HG02642 (cell line): ENCODE measurements around the gene C17orf67.
"Not testable (repeated sequence)": the region's sequence is repeated elsewhere in the genome, so short reads cannot be mapped to it uniquely, and the experiment has no call there.

Experiments
- ATAC-seq: cut with Tn5 transposase; IDR thresholded peaks from one replicate; pipeline ENCODE4 v1.9.1; 2021; ENCODE audit warnings: mild to moderate bottlenecking; ENCODE audit not compliant: unreplicated experiment, poor library complexity

Gene C17orf67

GRCh38 chr17:56779898-56780777 lies 53.6 kb downstream of the C17orf67 start:
- ATAC-seq, result peak; percentile 95

DNA sequence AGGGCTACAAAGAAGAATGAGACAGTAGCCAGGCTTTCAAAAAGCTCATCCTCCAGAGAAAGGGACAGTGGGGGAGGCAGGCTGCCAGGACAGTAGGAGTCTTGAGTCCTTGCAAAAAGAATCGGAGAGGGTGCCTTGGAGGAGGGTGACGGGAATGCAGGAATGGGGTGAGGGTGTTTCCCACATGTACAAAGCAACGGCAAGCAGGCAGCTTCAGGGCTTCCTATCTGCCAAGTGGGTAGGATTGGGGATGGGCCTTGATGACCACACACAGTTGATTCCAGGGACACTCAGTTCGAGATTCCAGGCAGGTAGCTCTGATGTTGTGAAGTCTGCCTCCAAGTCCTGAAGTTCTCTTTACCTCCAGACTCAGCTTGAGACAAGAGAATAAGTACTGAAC lies 54.4 kb downstream of the C17orf67 start:
- ATAC-seq, result no peak

DNA sequence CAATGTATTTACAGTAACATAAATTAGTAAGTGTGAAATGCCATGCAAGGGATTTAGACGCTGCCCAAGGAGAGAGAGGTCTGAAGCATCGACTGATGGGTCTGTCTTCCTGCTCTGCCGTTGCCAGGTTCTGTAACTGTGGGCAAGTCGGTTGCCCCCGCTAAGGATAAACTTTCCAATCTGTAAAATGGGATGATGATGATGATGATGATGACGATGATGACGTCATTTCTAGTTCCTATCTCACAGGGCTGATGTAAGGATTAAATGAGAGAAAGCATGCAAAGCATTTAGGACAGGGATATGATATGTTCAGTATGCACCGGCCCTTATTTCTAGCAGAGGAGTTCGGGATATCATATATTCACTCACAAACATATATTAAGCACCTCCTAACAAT lies 54.8 kb downstream of the C17orf67 start:
- ATAC-seq, result no peak

GRCh38 chr17:56777859-56778258 lies 55.9 kb downstream of the C17orf67 start:
- no peak for ATAC-seq

DNA sequence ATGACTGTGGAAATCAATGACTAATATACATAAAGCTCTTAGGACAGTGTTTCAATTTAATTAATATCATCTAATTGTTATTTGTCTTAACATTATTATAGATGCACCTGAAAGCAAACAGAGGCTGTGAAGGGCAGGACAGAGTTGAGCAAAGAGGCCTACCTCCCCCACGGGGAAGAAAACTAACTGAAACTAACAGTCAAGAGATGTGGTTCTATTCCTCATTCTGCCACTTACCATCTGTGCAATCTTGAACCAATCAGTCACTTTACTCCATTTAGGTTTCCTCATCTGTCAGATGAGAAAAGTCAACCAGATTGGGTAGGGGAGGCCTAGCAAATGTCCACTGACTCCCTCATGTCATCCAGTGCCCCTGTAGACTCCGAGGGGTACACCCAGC lies 59.1 kb downstream of the C17orf67 start:
- ATAC-seq, result no peak

DNA sequence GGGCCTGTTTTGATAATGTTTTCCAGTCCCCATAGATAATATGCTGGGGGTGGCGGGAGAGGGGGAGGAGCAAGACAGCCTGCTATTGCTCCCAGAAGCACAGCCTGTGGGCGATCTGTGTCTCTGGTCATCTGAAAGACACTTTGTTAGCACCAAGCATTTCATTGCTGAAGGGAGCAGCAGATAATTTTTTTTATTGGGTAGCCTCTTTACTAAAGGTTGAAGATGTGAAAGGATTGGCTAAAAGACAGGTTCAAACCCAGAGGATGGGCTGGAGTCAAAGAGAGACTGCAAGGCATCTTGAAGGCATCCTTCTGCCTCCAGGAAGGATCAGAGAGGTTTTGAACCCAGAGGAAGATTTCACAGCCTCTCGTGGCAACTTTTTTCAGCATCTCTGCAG lies 60.6 kb downstream of the C17orf67 start:
- no peak for ATAC-seq

DNA sequence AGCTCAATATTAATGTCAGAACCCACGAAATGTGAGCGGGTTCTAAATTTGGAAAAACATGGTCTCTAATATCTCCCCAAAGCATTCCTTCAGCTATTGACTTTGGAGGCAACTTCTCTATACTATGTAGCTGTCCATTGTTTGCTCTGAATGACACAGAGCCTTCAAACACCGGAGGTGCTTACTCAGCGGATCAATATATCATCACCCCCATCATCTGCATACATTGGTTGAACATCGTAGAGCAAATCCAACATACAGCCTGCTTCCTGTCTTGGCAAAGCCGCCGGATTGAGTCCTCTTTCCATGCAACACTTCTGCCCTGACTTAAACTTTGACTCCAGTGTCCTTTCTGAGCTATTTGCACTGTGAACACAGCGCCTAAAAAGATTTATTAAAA lies 61.3 kb downstream of the C17orf67 start:
- ATAC-seq, result no peak

DNA sequence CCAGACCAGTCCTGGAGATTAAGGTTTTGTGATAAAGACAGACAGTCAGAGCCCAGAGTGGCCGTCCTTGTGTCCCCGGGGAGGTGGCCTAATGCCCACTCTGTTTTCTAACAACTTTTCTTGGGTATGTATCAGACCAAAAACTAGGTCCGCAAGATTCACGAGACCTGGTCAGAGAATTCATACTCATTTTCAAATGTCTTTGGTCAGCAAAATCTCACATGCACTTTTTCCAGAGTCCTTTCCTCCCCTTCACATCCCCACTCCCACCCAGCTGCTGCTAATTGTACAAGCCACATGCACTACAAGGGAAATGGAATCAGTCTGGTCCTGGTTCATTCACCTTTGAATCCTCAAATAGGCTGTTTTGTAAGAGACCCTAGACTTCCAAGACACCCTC lies 61.7 kb downstream of the C17orf67 start:
- ATAC-seq, result no peak

DNA sequence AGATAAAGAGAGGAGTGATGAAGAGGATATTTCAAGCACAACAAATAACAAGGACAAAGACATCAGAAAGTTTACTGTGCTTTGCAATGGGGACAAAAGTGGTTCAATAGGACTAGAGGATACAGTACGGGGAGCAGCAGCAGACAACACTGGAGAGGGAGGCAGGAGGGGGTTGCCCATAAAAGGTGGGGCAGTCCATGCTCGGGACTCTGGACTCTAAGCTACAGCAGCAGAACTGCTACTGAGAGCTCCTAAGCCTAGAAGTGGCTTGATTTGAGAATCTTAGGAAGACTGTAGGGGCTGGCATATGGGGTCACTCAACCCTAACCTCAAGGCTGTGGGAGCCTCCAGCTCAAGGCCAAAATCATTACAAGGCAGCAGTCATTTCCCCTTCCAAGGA lies 62.2 kb downstream of the C17orf67 start:
- no peak for ATAC-seq

- ATAC-seq, result no peak
These were observed 63.3 kb downstream of the C17orf67 start for GRCh38 chr17:56770427-56770826.

- ATAC-seq, result no peak
These were observed 68.3 kb downstream of the C17orf67 start for GRCh38 chr17:56765449-56765848.

DNA sequence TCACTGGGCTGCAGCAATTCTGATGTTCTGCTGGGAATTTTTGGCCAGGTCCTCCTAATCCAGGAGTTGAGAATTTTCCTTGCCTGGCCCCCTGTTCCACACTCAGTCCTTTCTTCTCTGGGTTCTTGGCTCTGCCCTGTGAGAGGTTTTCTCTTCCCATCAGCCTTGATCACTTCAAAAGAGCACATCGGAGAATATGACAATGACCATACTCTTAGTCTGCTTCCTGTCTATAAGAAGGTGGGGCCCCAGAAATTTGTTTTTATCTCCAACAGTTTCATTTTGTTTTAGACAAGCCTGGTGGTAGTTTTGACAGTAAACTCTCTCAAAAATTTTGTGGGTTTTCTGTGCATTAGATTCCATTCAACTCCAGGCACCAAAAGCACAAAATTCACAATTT lies 70.7 kb downstream of the C17orf67 start:
- no peak for ATAC-seq

DNA sequence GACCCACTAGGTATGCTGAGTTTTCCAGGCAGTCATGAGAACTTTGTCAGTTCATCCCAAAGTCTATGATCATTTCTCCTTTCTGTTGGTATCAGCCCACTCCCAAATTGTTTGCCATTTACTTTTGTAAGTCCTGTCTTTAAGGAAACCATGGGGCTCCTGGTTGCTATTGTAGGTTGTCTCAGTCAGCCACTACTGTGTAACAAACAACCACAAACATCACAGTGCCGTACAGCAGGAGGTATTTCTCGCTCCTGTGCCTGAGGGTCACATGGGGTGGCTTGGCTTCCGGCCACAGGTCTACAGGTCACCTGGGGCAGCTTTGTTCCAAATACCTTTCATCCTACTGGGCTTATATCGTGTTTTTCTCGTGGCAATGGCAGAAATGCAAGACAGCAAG lies 71.6 kb downstream of the C17orf67 start:
- ATAC-seq, result no peak

DNA sequence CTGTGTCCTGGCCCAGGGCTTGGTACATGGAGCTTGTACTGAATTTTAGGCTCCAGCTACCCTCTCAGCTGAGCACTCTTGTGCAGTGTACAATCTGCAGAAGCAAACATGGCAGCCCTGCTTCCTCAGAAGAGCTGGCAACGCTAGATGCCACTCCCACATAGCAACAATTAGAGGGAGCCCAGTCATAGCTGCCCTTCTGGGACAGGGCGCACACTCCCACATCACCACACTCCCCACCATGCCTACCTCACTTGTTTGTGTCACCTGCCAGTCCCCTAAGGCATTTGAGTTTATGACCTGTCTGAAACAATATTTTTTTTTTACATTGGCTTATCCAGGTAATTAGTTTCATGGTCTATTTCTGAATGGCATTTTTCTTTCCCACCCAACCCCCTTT lies 72.3 kb downstream of the C17orf67 start:
- ATAC-seq, result no peak

DNA sequence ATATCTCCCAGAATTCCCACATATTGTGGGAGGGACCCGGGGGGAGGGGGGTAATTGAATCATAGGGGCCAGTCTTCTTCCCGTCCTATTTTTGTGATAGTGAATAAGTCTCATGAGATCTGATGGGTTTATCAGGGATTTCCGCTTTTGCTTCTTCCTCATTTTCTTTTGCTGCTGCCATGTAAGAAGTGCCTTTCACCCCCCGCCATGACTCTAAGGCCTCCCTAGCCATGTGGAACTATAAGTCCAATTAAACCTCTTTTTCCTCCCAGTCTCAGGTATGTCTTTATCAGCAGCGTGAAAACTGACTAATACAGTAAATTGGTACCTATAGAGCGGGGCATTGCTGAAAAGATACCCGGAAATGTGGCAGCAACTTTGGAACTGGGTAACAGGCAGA lies 76.1 kb downstream of the C17orf67 start:
- ATAC-seq, result not testable (repeated sequence)

DNA sequence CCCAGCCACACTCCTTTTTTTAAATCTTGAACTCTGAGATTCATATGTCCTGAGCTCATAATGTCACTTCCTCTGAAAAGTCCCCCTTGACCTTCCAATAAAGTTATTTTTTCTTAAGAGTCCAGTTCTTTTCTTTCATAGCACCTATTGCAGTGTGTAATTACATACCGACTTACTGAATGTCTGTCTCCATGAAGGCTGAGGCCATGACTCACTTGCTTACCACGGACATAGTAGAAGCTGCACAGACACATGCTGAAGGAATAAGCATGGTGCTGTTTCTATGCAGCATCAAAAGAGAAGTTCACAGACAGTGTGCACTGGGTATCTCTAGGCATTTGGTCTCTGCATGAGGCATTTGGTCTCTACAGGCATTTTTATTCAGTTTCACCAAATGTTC lies 77.2 kb downstream of the C17orf67 start:
- ATAC-seq, result no peak

- ATAC-seq, result no peak
These were observed 78.4 kb downstream of the C17orf67 start for GRCh38 chr17:56755310-56755709.

DNA sequence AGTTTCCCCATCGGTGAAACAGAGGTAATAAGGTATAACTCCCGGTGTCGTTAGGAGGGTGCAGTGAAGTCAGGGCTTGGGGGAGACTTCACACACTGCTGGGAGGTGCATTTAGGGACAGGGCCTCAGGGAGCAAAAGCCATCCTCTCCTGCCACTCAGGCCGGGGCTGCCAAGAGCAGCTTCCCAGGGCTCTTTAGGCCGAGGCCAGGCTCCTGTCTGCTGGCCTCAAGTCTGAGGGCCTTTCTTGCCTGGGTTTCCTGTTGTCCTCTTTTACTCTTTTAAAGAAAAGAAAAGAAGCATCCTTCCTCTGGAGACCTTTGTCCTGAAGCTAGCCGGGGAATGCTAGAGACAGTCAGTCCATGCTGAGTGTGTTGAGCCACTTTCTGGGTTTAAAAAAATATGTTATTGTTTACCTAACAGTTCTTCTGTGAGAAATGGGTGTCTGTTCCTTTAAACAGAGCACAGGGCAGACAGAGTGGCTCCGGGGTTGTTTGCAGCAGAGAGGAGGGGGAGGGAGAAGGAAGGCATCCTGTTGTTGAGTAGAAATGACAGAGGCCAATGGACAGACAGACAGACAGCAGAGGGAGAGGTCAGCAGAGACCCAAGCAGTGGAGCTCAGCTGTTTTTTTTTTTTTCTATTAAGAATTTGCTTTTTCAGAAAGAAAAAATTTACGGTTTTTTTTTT lies 79.1 kb downstream of the C17orf67 start:
- no peak for ATAC-seq

- no peak for ATAC-seq
These were observed 81.4 kb downstream of the C17orf67 start for GRCh38 chr17:56752263-56752836.

DNA sequence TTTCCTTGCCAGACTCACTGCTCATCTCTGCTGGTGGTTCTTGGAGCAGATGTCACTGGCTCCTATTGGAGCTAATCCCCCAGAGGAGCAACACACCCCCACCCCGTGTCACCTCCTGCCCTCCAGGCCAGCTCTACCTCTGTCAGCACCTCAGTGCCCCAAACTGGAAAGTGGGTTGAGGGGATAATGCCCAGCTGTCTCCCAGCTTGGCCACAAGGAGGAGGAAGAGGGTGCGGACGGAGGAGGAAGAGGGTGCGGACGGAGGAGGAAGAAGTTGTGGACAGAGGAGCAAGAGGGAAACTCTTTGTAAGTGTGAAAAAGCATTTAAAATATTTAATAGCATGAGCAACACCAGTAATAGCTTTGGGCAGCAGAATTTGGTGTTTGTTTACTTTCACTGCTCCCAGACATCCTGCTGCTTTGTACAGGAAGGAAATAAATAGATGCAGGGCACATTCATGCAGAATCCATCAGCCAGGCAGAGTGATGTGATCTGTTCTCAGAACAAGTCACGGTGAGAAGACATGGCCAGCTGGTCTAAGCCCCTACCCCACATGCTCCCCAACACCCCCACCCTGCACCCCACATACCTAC lies 82.5 kb downstream of the C17orf67 start:
- no peak for ATAC-seq

GRCh38 chr17:56744721-56745120 lies 89.0 kb downstream of the C17orf67 start:
- ATAC-seq, result no peak
